Duodenal mucosa (tissue), 2 donors: ENCODE measurements around the gene PDGFC.

Experiments used
- H3K27ac ChIP-seq: one replicate; pipeline ENCODE4 v1.7.0; 2013; ENCODE audit warnings: low read depth, low read length
- H3K27me3 ChIP-seq, 2 donors: one replicate each; pipeline ENCODE4 v1.7.0; 2013; ENCODE audit warnings: low read length in 2 of 2, control low read depth in 1 of 2; ENCODE audit not compliant: insufficient read depth in 2 of 2, control insufficient read depth in 1 of 2
- H3K36me3 ChIP-seq, 2 donors: one replicate each; pipeline ENCODE4 v1.7.0; 2013; ENCODE audit warnings: low read length in 2 of 2, control low read depth in 1 of 2; ENCODE audit not compliant: insufficient read depth in 2 of 2, control insufficient read depth in 1 of 2
- H3K4me1 ChIP-seq, 2 donors: one replicate each; pipeline ENCODE4 v1.7.0; 2013; ENCODE audit warnings: low read length in 2 of 2, control low read depth in 1 of 2; ENCODE audit not compliant: insufficient read depth in 2 of 2, control insufficient read depth in 1 of 2
- H3K4me3 ChIP-seq, 2 donors: one replicate each; pipeline ENCODE4 v1.7.0; 2013; ENCODE audit warnings: low read length in 2 of 2, low read depth in 1 of 2
- H3K9ac ChIP-seq, 2 donors: one replicate each; pipeline ENCODE4 v1.7.0; 2013; ENCODE audit warnings: low read length in 2 of 2, low read depth in 1 of 2
- H3K9me3 ChIP-seq, 2 donors: one replicate each; pipeline ENCODE4 v1.7.0; 2013; ENCODE audit warnings: low read length in 2 of 2, control low read depth in 1 of 2; ENCODE audit not compliant: control insufficient read depth in 1 of 2

PDGFC gene

GRCh38 chr4:156913234-156913633 is 58.4 kb downstream of the PDGFC start:
- no peak overlapping the region for H3K4me3 ChIP-seq
- H3K27me3 ChIP-seq, result no peaks in the 10 kb centered on the region
- no peaks in the 10 kb centered on the region for H3K4me1 ChIP-seq
- H3K36me3 ChIP-seq, result no peaks in the 10 kb centered on the region
- peaks cover 0 to 7% of the 10 kb centered on the region in 2 donors for H3K9me3 ChIP-seq
- H3K9ac ChIP-seq, result no peak overlapping the region
- no peak overlapping the region for H3K27ac ChIP-seq

GRCh38 chr4:156909010-156909409 is 62.6 kb downstream of the PDGFC start:
- no peak overlapping the region for H3K27ac ChIP-seq
- H3K9me3 ChIP-seq, result peaks cover 0 to 6% of the 10 kb centered on the region in 2 donors
- H3K4me1 ChIP-seq, result no peaks in the 10 kb centered on the region
- no peak overlapping the region for H3K4me3 ChIP-seq
- no peaks in the 10 kb centered on the region for H3K36me3 ChIP-seq
- no peaks in the 10 kb centered on the region for H3K27me3 ChIP-seq
- H3K9ac ChIP-seq, result no peak overlapping the region

- Histone ChIP-seq H3K9me3 (no peaks in the 10 kb centered on the region), H3K4me1 (no peaks in the 10 kb centered on the region), H3K27me3 (no peaks in the 10 kb centered on the region), H3K27ac (no peak overlapping the region), H3K9ac (no peak overlapping the region), H3K36me3 (no peaks in the 10 kb centered on the region), H3K4me3 (no peak overlapping the region)
Observed at GRCh38 chr4:156906325-156906724, 65.3 kb downstream of the PDGFC start.

GRCh38 chr4:156901871-156902270 is 69.7 kb downstream of the PDGFC start:
- Histone ChIP-seq H3K4me3 (no peak overlapping the region), H3K27ac (no peak overlapping the region), H3K36me3 (no peaks in the 10 kb centered on the region), H3K9ac (no peak overlapping the region), H3K27me3 (no peaks in the 10 kb centered on the region), H3K9me3 (no peaks in the 10 kb centered on the region), H3K4me1 (no peaks in the 10 kb centered on the region)

- Histone ChIP-seq H3K27ac (no peak overlapping the region), H3K9me3 (no peaks in the 10 kb centered on the region), H3K27me3 (no peaks in the 10 kb centered on the region), H3K9ac (no peak overlapping the region), H3K4me3 (no peak overlapping the region), H3K4me1 (no peaks in the 10 kb centered on the region), H3K36me3 (no peaks in the 10 kb centered on the region)
Observed at GRCh38 chr4:156898373-156899117, 73.1 kb downstream of the PDGFC start.

- Histone ChIP-seq H3K4me1 (no peaks in the 10 kb centered on the region), H3K9me3 (no peaks in the 10 kb centered on the region), H3K9ac (no peak overlapping the region), H3K27me3 (no peaks in the 10 kb centered on the region), H3K27ac (no peak overlapping the region), H3K4me3 (no peak overlapping the region), H3K36me3 (no peaks in the 10 kb centered on the region)
Observed at GRCh38 chr4:156896527-156896926, 75.1 kb downstream of the PDGFC start.

GRCh38 chr4:156894234-156894633 is 77.4 kb downstream of the PDGFC start:
- H3K27me3 ChIP-seq, result no peaks in the 10 kb centered on the region
- no peak overlapping the region for H3K4me3 ChIP-seq
- no peaks in the 10 kb centered on the region for H3K4me1 ChIP-seq
- no peak overlapping the region for H3K27ac ChIP-seq
- H3K9ac ChIP-seq, result no peak overlapping the region
- H3K9me3 ChIP-seq, result no peaks in the 10 kb centered on the region
- no peaks in the 10 kb centered on the region for H3K36me3 ChIP-seq

- H3K27ac ChIP-seq, result no peak overlapping the region
- H3K36me3 ChIP-seq, result no peaks in the 10 kb centered on the region
- H3K9me3 ChIP-seq, result no peaks in the 10 kb centered on the region
- no peak overlapping the region for H3K4me3 ChIP-seq
- no peak overlapping the region for H3K9ac ChIP-seq
- H3K27me3 ChIP-seq, result no peaks in the 10 kb centered on the region
- no peaks in the 10 kb centered on the region for H3K4me1 ChIP-seq
Observed at GRCh38 chr4:156892805-156893204, 78.8 kb downstream of the PDGFC start.

GRCh38 chr4:156889616-156890594 is 81.7 kb downstream of the PDGFC start:
- H3K9ac ChIP-seq, result no peak overlapping the region
- no peak overlapping the region for H3K4me3 ChIP-seq
- H3K9me3 ChIP-seq, result peaks cover 0 to 3% of the 10 kb centered on the region in 2 donors
- H3K27ac ChIP-seq, result no peak overlapping the region
- H3K4me1 ChIP-seq, result no peaks in the 10 kb centered on the region
- no peaks in the 10 kb centered on the region for H3K27me3 ChIP-seq
- no peaks in the 10 kb centered on the region for H3K36me3 ChIP-seq

- H3K4me1 ChIP-seq, result no peaks in the 10 kb centered on the region
- no peak overlapping the region for H3K4me3 ChIP-seq
- no peaks in the 10 kb centered on the region for H3K27me3 ChIP-seq
- peaks cover 0 to 3% of the 10 kb centered on the region in 2 donors for H3K9me3 ChIP-seq
- no peak overlapping the region for H3K27ac ChIP-seq
- H3K9ac ChIP-seq, result no peak overlapping the region
- H3K36me3 ChIP-seq, result no peaks in the 10 kb centered on the region
Observed at GRCh38 chr4:156888762-156889161, 82.8 kb downstream of the PDGFC start.
